ENCODE results near the gene TCL1A.

TCL1A gene

GRCh38 chr14:95711476-95712176 lies 2.3 kb downstream of the TCL1A start:
- peak overlapping the region; percentile 72 for H3K4me3 ChIP-seq (replicated peaks; ENCODE audit: low read depth, low read length)
- H3K27me3 ChIP-seq (replicated peaks; ENCODE audit: control insufficient read depth, insufficient read depth, low read length), result no peaks in the 10 kb centered on the region
- peak; percentile 48 for DNase-seq (ENCODE audit: extremely low read depth, insufficient read length)
- TF ChIP-seq, protein P1, sequence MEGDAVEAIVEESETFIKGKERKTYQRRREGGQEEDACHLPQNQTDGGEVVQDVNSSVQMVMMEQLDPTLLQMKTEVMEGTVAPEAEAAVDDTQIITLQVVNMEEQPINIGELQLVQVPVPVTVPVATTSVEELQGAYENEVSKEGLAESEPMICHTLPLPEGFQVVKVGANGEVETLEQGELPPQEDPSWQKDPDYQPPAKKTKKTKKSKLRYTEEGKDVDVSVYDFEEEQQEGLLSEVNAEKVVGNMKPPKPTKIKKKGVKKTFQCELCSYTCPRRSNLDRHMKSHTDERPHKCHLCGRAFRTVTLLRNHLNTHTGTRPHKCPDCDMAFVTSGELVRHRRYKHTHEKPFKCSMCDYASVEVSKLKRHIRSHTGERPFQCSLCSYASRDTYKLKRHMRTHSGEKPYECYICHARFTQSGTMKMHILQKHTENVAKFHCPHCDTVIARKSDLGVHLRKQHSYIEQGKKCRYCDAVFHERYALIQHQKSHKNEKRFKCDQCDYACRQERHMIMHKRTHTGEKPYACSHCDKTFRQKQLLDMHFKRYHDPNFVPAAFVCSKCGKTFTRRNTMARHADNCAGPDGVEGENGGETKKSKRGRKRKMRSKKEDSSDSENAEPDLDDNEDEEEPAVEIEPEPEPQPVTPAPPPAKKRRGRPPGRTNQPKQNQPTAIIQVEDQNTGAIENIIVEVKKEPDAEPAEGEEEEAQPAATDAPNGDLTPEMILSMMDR (IDR thresholded peaks at IDR 0.05; ENCODE audit: insufficient read depth, low read length, poor library complexity, severe bottlenecking), result no peak
- peaks cover 3% of the 10 kb centered on the region; the same call in 1 of the 2 replicates for H3K36me3 ChIP-seq (ENCODE audit: control insufficient read depth, insufficient read depth, low read length)

DNA sequence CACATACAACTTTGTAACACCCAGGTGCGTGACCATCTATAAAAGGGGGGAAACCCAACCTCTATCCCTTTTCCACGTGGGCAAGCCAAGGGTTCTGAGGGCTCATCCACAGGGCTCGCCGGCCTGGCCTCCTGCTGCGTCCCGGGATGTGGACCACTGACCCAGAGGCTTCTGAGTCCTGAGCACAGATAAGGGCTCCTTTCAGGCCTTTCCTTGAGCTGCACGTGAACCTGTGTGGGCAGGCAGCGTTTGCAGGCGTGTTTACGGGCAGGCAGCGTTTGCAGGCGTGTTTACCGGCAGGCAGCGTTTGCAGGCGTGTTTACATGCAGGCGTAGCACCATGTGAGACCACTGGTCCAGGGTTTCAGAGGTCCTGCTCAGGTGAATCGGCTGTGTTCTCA lies 3.8 kb downstream of the TCL1A start:
- Histone ChIP-seq H3K27me3 (replicated peaks; ENCODE audit: control insufficient read depth, insufficient read depth, low read length) (no peaks in the 10 kb centered on the region), H3K36me3 (ENCODE audit: control insufficient read depth, insufficient read depth, low read length) (peaks cover 3% of the 10 kb centered on the region; the same call in 1 of the 2 replicates), H3K4me3 (replicated peaks; ENCODE audit: low read depth, low read length) (no peak overlapping the region)
- TF ChIP-seq, protein P1 (IDR thresholded peaks at IDR 0.05; ENCODE audit: insufficient read depth, low read length, poor library complexity, severe bottlenecking), result no peak
- DNase-seq (ENCODE audit: extremely low read depth, insufficient read length), result no peak

- no peak overlapping the region for H3K4me3 ChIP-seq (replicated peaks; ENCODE audit: low read depth, low read length)
- TF ChIP-seq, protein P1 (IDR thresholded peaks at IDR 0.05; ENCODE audit: insufficient read depth, low read length, poor library complexity, severe bottlenecking), result no peak
- DNase-seq (ENCODE audit: extremely low read depth, insufficient read length), result no peak
- H3K36me3 ChIP-seq (ENCODE audit: control insufficient read depth, insufficient read depth, low read length), result peaks cover 3% of the 10 kb centered on the region; the same call in 1 of the 2 replicates
- H3K27me3 ChIP-seq (replicated peaks; ENCODE audit: control insufficient read depth, insufficient read depth, low read length), result no peaks in the 10 kb centered on the region
Observed at GRCh38 chr14:95707327-95707726, 6.6 kb downstream of the TCL1A start.

DNA sequence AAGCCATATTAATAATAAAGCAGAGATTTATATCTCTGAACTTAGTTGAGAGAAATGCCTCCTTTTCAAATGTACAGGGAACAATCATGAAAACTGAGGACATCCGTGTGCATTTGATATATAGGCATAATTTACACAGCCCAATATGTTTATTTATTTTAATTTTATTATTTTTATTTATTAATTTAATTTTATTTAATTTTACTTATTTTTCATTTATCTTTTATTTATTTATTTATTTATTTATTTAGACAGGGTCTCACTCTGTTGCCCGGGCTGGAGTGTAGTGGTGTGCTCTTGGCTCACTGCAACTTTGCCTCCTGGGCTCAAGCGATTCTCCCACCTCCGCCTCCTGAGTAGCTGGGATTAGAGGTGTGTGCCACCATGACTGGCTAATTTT lies 8.4 kb downstream of the TCL1A start:
- no peak for DNase-seq (ENCODE audit: extremely low read depth, insufficient read length)
- H3K4me3 ChIP-seq (replicated peaks; ENCODE audit: low read depth, low read length), result no peak overlapping the region
- H3K27me3 ChIP-seq (replicated peaks; ENCODE audit: control insufficient read depth, insufficient read depth, low read length), result no peaks in the 10 kb centered on the region
- TF ChIP-seq, protein P1 (IDR thresholded peaks at IDR 0.05; ENCODE audit: insufficient read depth, low read length, poor library complexity, severe bottlenecking), result no peak
- peaks cover 2% of the 10 kb centered on the region; the same call in 1 of the 2 replicates for H3K36me3 ChIP-seq (ENCODE audit: control insufficient read depth, insufficient read depth, low read length)

GRCh38 chr14:95703805-95704204 lies 10.1 kb downstream of the TCL1A start:
- no peaks in the 10 kb centered on the region for H3K27me3 ChIP-seq (replicated peaks; ENCODE audit: control insufficient read depth, insufficient read depth, low read length)
- no peak overlapping the region for H3K4me3 ChIP-seq (replicated peaks; ENCODE audit: low read depth, low read length)
- TF ChIP-seq, protein P1 (IDR thresholded peaks at IDR 0.05; ENCODE audit: insufficient read depth, low read length, poor library complexity, severe bottlenecking), result no peak
- no peaks in the 10 kb centered on the region for H3K36me3 ChIP-seq (ENCODE audit: control insufficient read depth, insufficient read depth, low read length)
- DNase-seq (ENCODE audit: extremely low read depth, insufficient read length), result no peak

Data from GM06990 (cell line).